HCT116 (cell line): ENCODE data around the gene CILP2.

Experiments used
- CEBPB ChIP-seq: IDR thresholded peaks from 2 replicates; pipeline ENCODE4 v1.6.1; 2012; ENCODE audit warnings: low read depth
- EGR1 ChIP-seq: IDR thresholded peaks from 2 replicates; pipeline ENCODE4 v1.6.1; 2012; ENCODE audit warnings: low read depth
- EZH2phosphoT487 ChIP-seq: fragments of 200-600 bp; IDR thresholded peaks from 2 replicates; pipeline ENCODE4 v1.6.1; 2018; ENCODE audit warnings: antibody characterized with exemption, borderline replicate concordance
- FOSL1 ChIP-seq: IDR thresholded peaks from 2 replicates; pipeline ENCODE4 v1.6.1; 2012; ENCODE audit warnings: low read depth
- JUND ChIP-seq: IDR thresholded peaks from 2 replicates; pipeline ENCODE4 v1.6.1; 2012
- MAX ChIP-seq: IDR thresholded peaks from 2 replicates; pipeline ENCODE4 v1.6.1; 2012
- POLR2A ChIP-seq: IDR thresholded peaks from 2 replicates; pipeline ENCODE4 v1.7.0; 2011; ENCODE audit warnings: borderline replicate concordance; ENCODE audit not compliant: insufficient read depth, insufficient read length; ENCODE audit errors: extremely low read depth
- POLR2AphosphoS5 ChIP-seq: IDR thresholded peaks from 2 replicates; pipeline ENCODE4 v1.6.1; 2011; ENCODE audit warnings: mild to moderate bottlenecking, low read depth, low read length, moderate library complexity
- SRF ChIP-seq: IDR thresholded peaks from 2 replicates; pipeline ENCODE4 v1.6.1; 2012; ENCODE audit warnings: low read depth
- TCF7L2 ChIP-seq: IDR thresholded peaks from 2 replicates; pipeline ENCODE4 v1.7.0; 2011; ENCODE audit warnings: borderline replicate concordance, inconsistent platforms; ENCODE audit not compliant: insufficient read depth, insufficient read length; ENCODE audit errors: extremely low read depth
- YY1 ChIP-seq: IDR thresholded peaks from 2 replicates; pipeline ENCODE4 v1.6.1; 2011; ENCODE audit warnings: low read length, low read depth, moderate library complexity, mild to moderate bottlenecking; ENCODE audit not compliant: insufficient replicate concordance; ENCODE audit errors: extremely low read depth
- ZNF274 ChIP-seq: fragments of 200-500 bp; sonication (Bioruptor generic); IDR thresholded peaks from 2 replicates; pipeline ENCODE4 v1.6.1; 2014; ENCODE audit warnings: mild to moderate bottlenecking, low read depth, low read length, inconsistent platforms
- TF ChIP-seq, protein P1 (sequence below), 3 experiments: fragments of 200-600 bp in 1 of 3; sonication (generic) in 1 of 3; IDR thresholded peaks in 2 of 3; conservative IDR thresholded peaks in 1 of 3; 2 replicates each; pipeline ENCODE4 v1.5.1; 2012 to 2017; ENCODE audit warnings: low read depth in 2 of 3, low read length in 2 of 3, antibody characterized with exemption in 1 of 3, borderline replicate concordance in 1 of 3, control low read depth in 1 of 3, mild to moderate bottlenecking in 1 of 3, mixed read lengths in 1 of 3, mixed run types in 1 of 3, moderate library complexity in 1 of 3; ENCODE audit not compliant: insufficient read depth in 1 of 3

GRCh38 chr19:19533841-19534240 lies 4.2 kb upstream of the CILP2 start:
- TF ChIP-seq SRF: no peak
- TF ChIP-seq ZNF274: no peak
- TF ChIP-seq, protein P1, sequence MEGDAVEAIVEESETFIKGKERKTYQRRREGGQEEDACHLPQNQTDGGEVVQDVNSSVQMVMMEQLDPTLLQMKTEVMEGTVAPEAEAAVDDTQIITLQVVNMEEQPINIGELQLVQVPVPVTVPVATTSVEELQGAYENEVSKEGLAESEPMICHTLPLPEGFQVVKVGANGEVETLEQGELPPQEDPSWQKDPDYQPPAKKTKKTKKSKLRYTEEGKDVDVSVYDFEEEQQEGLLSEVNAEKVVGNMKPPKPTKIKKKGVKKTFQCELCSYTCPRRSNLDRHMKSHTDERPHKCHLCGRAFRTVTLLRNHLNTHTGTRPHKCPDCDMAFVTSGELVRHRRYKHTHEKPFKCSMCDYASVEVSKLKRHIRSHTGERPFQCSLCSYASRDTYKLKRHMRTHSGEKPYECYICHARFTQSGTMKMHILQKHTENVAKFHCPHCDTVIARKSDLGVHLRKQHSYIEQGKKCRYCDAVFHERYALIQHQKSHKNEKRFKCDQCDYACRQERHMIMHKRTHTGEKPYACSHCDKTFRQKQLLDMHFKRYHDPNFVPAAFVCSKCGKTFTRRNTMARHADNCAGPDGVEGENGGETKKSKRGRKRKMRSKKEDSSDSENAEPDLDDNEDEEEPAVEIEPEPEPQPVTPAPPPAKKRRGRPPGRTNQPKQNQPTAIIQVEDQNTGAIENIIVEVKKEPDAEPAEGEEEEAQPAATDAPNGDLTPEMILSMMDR (IDR thresholded peaks at IDR 0.05 in 2 of 3, conservative IDR thresholded peaks at IDR 0.05 in 1 of 3; ENCODE audit: borderline replicate concordance in 1 of 3, insufficient read depth in 1 of 3, low read depth in 2 of 3, low read length in 2 of 3): no peak
- TF ChIP-seq CEBPB: no peak
- TF ChIP-seq EGR1: no peak
- no peak for TF ChIP-seq EZH2phosphoT487
- TF ChIP-seq POLR2AphosphoS5: no peak
- TF ChIP-seq YY1: no peak
- TF ChIP-seq FOSL1: no peak
- no peak for TF ChIP-seq MAX
- TF ChIP-seq POLR2A: no peak
- no peak for TF ChIP-seq JUND
- no peak for TF ChIP-seq TCF7L2
